HepG2 (cell line): Measurements from ENCODE around the gene SLC25A18. TPM values are rescaled to one million over a fixed set of nuclear protein-coding genes. Genes with fewer than 3 reads are reported as not detected.

Experiments
- ATAC-seq: fragments of 200-7000 bp; cut with Tn5 transposase; 3 replicates; pipeline ENCODE4 v1.9.1; 2020; ENCODE audit warnings: mild to moderate bottlenecking, moderate library complexity
- BruUV-seq: library from RNA; stranded (reverse); fragments of 400-500 nt; replicated peaks from 2 replicates; lab custom pipeline; 2021; lab: Mats Ljungman, UMichigan
- CTCF ChIA-PET: fragments of 300-600 bp; formaldehyde crosslinking; extraction: SDS; loops from one replicate; lab custom pipeline; 2021; ENCODE audit warnings: low total read pairs, inconsistent platforms, low intra/inter-chr PET ratio; lab: Yijun Ruan, JAX
- POLR2A ChIA-PET: fragments of 350-600 bp; sonication (Branson Sonifier 250); formaldehyde crosslinking; loops from one replicate; lab custom pipeline; 2020; ENCODE audit warnings: antibody characterized with exemption, inconsistent platforms; lab: Yijun Ruan, JAX
- DNase-seq: peaks from one replicate; pipeline ENCODE4 v3.0.0-alpha.2; 2015; ENCODE audit warnings: low spot score
- FAIRE-seq: peaks from 3 replicates; lab custom pipeline; 2011; peaks lifted over from hg19 to GRCh38; lab: Jason Lieb, UNC
- H2AFZ ChIP-seq: one replicate; pipeline ENCODE4 v1.6.1; 2011; ENCODE audit warnings: low read length, inconsistent platforms
- H3K27ac ChIP-seq: fragments of 300-600 bp; 3 replicates; pipeline ENCODE4 v1.8.0; 2011; ENCODE audit warnings: mixed run types, mild to moderate bottlenecking, mixed read lengths, low read length, inconsistent platforms; ENCODE audit not compliant: insufficient read depth; ENCODE audit errors: extremely low read length
- H3K27me3 ChIP-seq, 2 experiments: fragments of 200-600 bp in 1 of 2; 2 replicates in 1 of 2; 3 replicates in 1 of 2; pipeline versions ENCODE4 v1.6.0 to v1.8.0; 2011; ENCODE audit warnings: low read length in 2 of 2, mild to moderate bottlenecking in 2 of 2, moderate library complexity in 2 of 2, inconsistent platforms in 1 of 2; ENCODE audit not compliant: insufficient read depth in 2 of 2, control insufficient read depth in 1 of 2
- H3K36me3 ChIP-seq, 2 experiments: fragments of 200-600 bp in 1 of 2; replicated peaks in 1 of 2; 2 replicates in 1 of 2; 3 replicates in 1 of 2; pipeline versions ENCODE4 v1.5.1 to v1.8.0; 2011; ENCODE audit warnings: low read length in 2 of 2, inconsistent platforms in 1 of 2; ENCODE audit not compliant: insufficient read depth in 2 of 2, control insufficient read depth in 1 of 2
- H3K4me1 ChIP-seq: 2 replicates; pipeline ENCODE4 v1.5.1; 2012; ENCODE audit warnings: low read length, inconsistent platforms; ENCODE audit not compliant: insufficient read depth
- H3K4me2 ChIP-seq: 2 replicates; pipeline ENCODE4 v1.6.0; 2011; ENCODE audit warnings: low read depth, low read length, inconsistent platforms
- H3K4me3 ChIP-seq, 3 experiments: fragments of 200-600 bp in 1 of 3; sonication (generic), shearing (Covaris generic) in 1 of 3; replicated peaks in 1 of 3; 2 replicates each; pipeline ENCODE4 v1.5.1; 2011 to 2016; ENCODE audit warnings: low read length in 3 of 3, inconsistent platforms in 2 of 3, low read depth in 2 of 3, mild to moderate bottlenecking in 2 of 3, control low read depth in 1 of 3, mixed read lengths in 1 of 3; ENCODE audit not compliant: insufficient read depth in 1 of 3
- H3K79me2 ChIP-seq: one replicate; pipeline ENCODE4 v1.6.1; 2011; ENCODE audit warnings: low read length, inconsistent platforms; ENCODE audit not compliant: insufficient read depth
- H3K9ac ChIP-seq: 2 replicates; pipeline ENCODE4 v1.6.0; 2011; ENCODE audit warnings: mild to moderate bottlenecking, low read depth, low read length, inconsistent platforms; ENCODE audit not compliant: insufficient read depth
- H3K9me3 ChIP-seq: 2 replicates; pipeline ENCODE4 v1.5.1; 2012; ENCODE audit warnings: mild to moderate bottlenecking, low read length
- H4K20me1 ChIP-seq: 2 replicates; pipeline ENCODE4 v1.6.0; 2011; ENCODE audit warnings: inconsistent platforms, mild to moderate bottlenecking, low read length, moderate library complexity; ENCODE audit not compliant: insufficient read depth
- ATF7-NPFF ChIP-seq: sonication (generic); formaldehyde crosslinking; IDR thresholded peaks from 2 replicates; pipeline ENCODE4 v1.8.1; 2023; ENCODE audit warnings: mild to moderate bottlenecking, low read depth, missing genetic modification reagents, moderate library complexity
- ATM ChIP-seq: fragments of 450-650 bp; IDR thresholded peaks from 2 replicates; pipeline ENCODE4 v1.7.1; 2017; ENCODE audit warnings: mild to moderate bottlenecking, borderline replicate concordance
- CBX5 ChIP-seq: sonication (generic); formaldehyde crosslinking; IDR thresholded peaks from 2 replicates; pipeline ENCODE4 v1.4.0; 2020; ENCODE audit warnings: missing genetic modification reagents, borderline replicate concordance
- CHCHD3 ChIP-seq: sonication (generic); formaldehyde crosslinking; IDR thresholded peaks from 2 replicates; pipeline ENCODE4 v1.8.0; 2022; ENCODE audit warnings: mild to moderate bottlenecking, missing genetic modification reagents, moderate library complexity
- EEA1 ChIP-seq: sonication (generic); formaldehyde crosslinking; IDR thresholded peaks from 2 replicates; pipeline ENCODE4 v1.5.1; 2020; ENCODE audit warnings: mild to moderate bottlenecking, missing genetic modification reagents, borderline replicate concordance
- ETV5 ChIP-seq: IDR thresholded peaks from 2 replicates; pipeline ENCODE4 v1.6.1; 2018; ENCODE audit warnings: missing biosample characterization, missing genetic modification reagents, inconsistent platforms, borderline replicate concordance
- FOXO1 ChIP-seq: sonication (generic); formaldehyde crosslinking; IDR thresholded peaks from 2 replicates; pipeline ENCODE4 v1.4.0; 2020; ENCODE audit warnings: missing genetic modification reagents
- GATAD2A ChIP-seq: IDR thresholded peaks from 2 replicates; pipeline ENCODE4 v1.6.1; 2016
- KAT7 ChIP-seq: IDR thresholded peaks from 2 replicates; pipeline ENCODE4 v1.6.1; 2018; ENCODE audit warnings: borderline replicate concordance, missing compliant biosample characterization
- NFIC ChIP-seq: IDR thresholded peaks from 2 replicates; pipeline ENCODE4 v1.6.1; 2012; ENCODE audit warnings: mild to moderate bottlenecking, low read length, inconsistent platforms
- SRY ChIP-seq: sonication (generic); formaldehyde crosslinking; IDR thresholded peaks from 2 replicates; pipeline ENCODE4 v1.8.0; 2022; ENCODE audit warnings: mild to moderate bottlenecking, missing genetic modification reagents
- ZFY ChIP-seq: sonication (generic); formaldehyde crosslinking; IDR thresholded peaks from 2 replicates; pipeline ENCODE4 v1.4.0; 2020; ENCODE audit warnings: missing genetic modification reagents
- ZNF282 ChIP-seq: fragments of 450-650 bp; IDR thresholded peaks from 2 replicates; pipeline ENCODE4 v1.6.1; 2018; ENCODE audit not compliant: partially characterized antibody
- ZNF350 ChIP-seq: sonication (generic); formaldehyde crosslinking; IDR thresholded peaks from 2 replicates; pipeline ENCODE4 v1.4.0; 2020; ENCODE audit warnings: mild to moderate bottlenecking, low read depth, missing genetic modification reagents, borderline replicate concordance
- ZNF354B ChIP-seq: sonication (generic); formaldehyde crosslinking; IDR thresholded peaks from 2 replicates; pipeline ENCODE4 v1.8.0; 2022; ENCODE audit warnings: mild to moderate bottlenecking, missing genetic modification reagents
- ZNF557 ChIP-seq: sonication (generic); formaldehyde crosslinking; IDR thresholded peaks from 2 replicates; pipeline ENCODE4 v1.4.0; 2020; ENCODE audit warnings: missing genetic modification reagents
- ZNF720 ChIP-seq: sonication (generic); formaldehyde crosslinking; IDR thresholded peaks from 2 replicates; pipeline ENCODE4 v1.4.0; 2020; ENCODE audit warnings: missing genetic modification reagents
- WGBS: methylation state at CpG from one replicate; pipeline ENCODE4 v1.1.6; 2017; ENCODE audit warnings: low lambda C conversion rate; 5-methylcytosine and 5-hydroxymethylcytosine counted together
- in situ Hi-C: cut with HindIII; loops from 2 replicates; pipeline ENCODE4 v1.10.0; 2017; ENCODE audit warnings: low pct_unique_long_range_greater_than_20kb; ENCODE audit not compliant: extremely low pct_ligation_motif_present
- intact Hi-C: fragments of 100-400 bp; cut with micrococcal nuclease; formaldehyde crosslinking; loops from one replicate; pipeline ENCODE4 v1.10.0; 2022; ENCODE audit not compliant: unreplicated experiment
- polyA plus RNA-seq, 8 experiments: library from polyadenylated mRNA; depleted of rRNA in 3 of 8; stranded (reverse) in 7 of 8; unstranded in 1 of 8; fragments of >200 nt; fragmentation: Illumina TruSeq in 4 of 8; extraction: Trizol in 4 of 8; gene quantifications; 2 replicates each; pipeline versions ENCODE4 v1.2.1 to v1.2.3, GENCODE V29; 2011 to 2016; ENCODE audit warnings: low read depth in 4 of 8, missing spikeins in 1 of 8, mixed read lengths in 1 of 8; ENCODE audit not compliant: insufficient read depth in 1 of 8
- total RNA-seq, 5 experiments: library from RNA; depleted of rRNA; stranded (reverse); fragments of >200 nt; fragmentation: Illumina TruSeq; extraction: Trizol; gene quantifications; 2 replicates each; pipeline ENCODE4 v1.2.3, GENCODE V29; 2016; ENCODE audit warnings: low read depth in 1 of 5
- TF ChIP-seq, protein P1 (sequence below): sonication (generic); formaldehyde crosslinking; IDR thresholded peaks from 2 replicates; pipeline ENCODE4 v1.8.0; 2022; ENCODE audit warnings: mild to moderate bottlenecking, missing genetic modification reagents, moderate library complexity
- TF ChIP-seq, protein P2 (sequence below): sonication (generic); formaldehyde crosslinking; IDR thresholded peaks from 2 replicates; pipeline ENCODE4 v1.4.0; 2020; ENCODE audit warnings: missing genetic modification reagents

The SLC25A18 gene
- total and polyA plus RNA-seq, 2 of the 13 experiments (the other 11 are each of a cell fraction or from before 2014, with no cell fraction given), result 0.28 to 0.75 TPM

DNA sequence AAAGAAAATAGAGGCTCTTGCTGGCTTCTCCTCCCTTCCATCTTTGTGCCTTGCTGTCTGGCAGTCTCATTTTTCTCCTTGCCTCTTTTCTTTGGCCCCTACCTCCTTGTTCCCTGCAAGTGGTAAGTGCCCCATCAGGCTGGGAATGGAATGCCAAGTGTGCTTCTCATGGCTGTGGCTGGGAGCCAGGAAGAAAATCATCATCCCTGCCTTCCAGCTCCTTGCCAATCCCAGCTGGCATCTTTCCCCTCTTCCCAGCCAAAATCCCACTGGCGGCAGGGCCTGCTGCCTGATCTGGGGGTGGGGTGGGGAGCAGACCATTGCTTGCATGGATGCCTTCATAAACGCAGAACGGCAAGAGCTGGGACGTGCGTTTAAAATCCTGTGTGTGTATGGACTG is 27.0 kb upstream of the SLC25A18 start:
- CTCF ChIA-PET, result no interaction called here
- FAIRE-seq (no peak), ATAC-seq (no peak), DNase-seq (no peak)
- Histone ChIP-seq H3K27ac (no peak overlapping the region), H4K20me1 (no peaks in the 10 kb centered on the region), H3K9me3 (no peaks in the 10 kb centered on the region), H3K4me3 (no peak overlapping the region), H3K9ac (no peak overlapping the region), H3K79me2 (no peaks in the 10 kb centered on the region), H3K4me2 (no peak overlapping the region), H3K4me1 (no peaks in the 10 kb centered on the region), H3K36me3 (no peaks in the 10 kb centered on the region), H2AFZ (no peak overlapping the region), H3K27me3 (peaks cover 0 to 4% of the 10 kb centered on the region in 2 experiments; a peak in 2 of 5 replicates)
- POLR2A ChIA-PET, result no interaction called here
- BruUV-seq, result no TSS peak
- in situ Hi-C loops (no loop called here), intact Hi-C loops (no loop called here)
- WGBS, result 80% methylated on average over 5 of the region's 5 CpGs
- TF ChIP-seq SRY (no peak), KAT7 (CRISPR knock-in tag) (no peak), ATF7-NPFF (CRISPR knock-in tag) (no peak)

DNA sequence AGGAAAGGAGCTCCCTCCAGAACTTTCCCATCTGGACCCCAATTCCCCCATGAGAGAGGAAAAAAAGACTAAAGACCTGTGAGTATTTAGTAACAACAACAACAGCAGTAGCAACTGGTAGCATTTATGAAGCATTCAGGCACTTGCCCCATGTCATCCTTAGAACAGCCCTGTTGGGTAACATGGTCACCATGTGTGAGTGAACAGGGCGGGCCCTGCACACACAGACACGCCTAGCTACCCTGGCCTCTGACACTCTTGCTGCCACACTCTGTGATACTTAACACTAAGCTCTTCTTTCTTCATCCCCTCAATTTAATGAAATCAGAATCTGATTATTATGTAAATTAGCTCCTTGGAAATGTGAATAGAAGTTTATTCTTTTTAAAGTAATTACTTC is 26.1 kb upstream of the SLC25A18 start:
- BruUV-seq, result no TSS peak
- Histone ChIP-seq H3K27ac (no peak overlapping the region), H3K79me2 (no peaks in the 10 kb centered on the region), H4K20me1 (no peaks in the 10 kb centered on the region), H3K9ac (no peak overlapping the region), H2AFZ (no peak overlapping the region), H3K4me2 (no peak overlapping the region), H3K36me3 (no peaks in the 10 kb centered on the region), H3K27me3 (no peaks in the 10 kb centered on the region; a peak in 2 of 5 replicates), H3K9me3 (no peaks in the 10 kb centered on the region), H3K4me3 (no peak overlapping the region), H3K4me1 (no peaks in the 10 kb centered on the region)
- intact Hi-C loops, result no loop called here
- 29% methylated on average over 2 of the region's 2 CpGs for WGBS
- no peak for ATAC-seq
- FAIRE-seq, result no peak
- TF ChIP-seq ATM (no peak), ZNF720 (CRISPR knock-in tag) (no peak), EEA1 (no peak), GATAD2A (no peak), ZFY (no peak), ZNF557 (no peak), ZNF354B (CRISPR knock-in tag) (no peak), FOXO1 (CRISPR knock-in tag) (no peak), CHCHD3 (CRISPR knock-in tag) (no peak), CBX5 (CRISPR knock-in tag) (no peak), ZNF350 (CRISPR knock-in tag) (no peak), ETV5 (CRISPR knock-in tag) (no peak), ZNF282 (no peak), NFIC (no peak)
- TF ChIP-seq, protein P1, sequence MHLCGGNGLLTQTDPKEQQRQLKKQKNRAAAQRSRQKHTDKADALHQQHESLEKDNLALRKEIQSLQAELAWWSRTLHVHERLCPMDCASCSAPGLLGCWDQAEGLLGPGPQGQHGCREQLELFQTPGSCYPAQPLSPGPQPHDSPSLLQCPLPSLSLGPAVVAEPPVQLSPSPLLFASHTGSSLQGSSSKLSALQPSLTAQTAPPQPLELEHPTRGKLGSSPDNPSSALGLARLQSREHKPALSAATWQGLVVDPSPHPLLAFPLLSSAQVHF (CRISPR knock-in tag), result no peak
- TF ChIP-seq, protein P2, sequence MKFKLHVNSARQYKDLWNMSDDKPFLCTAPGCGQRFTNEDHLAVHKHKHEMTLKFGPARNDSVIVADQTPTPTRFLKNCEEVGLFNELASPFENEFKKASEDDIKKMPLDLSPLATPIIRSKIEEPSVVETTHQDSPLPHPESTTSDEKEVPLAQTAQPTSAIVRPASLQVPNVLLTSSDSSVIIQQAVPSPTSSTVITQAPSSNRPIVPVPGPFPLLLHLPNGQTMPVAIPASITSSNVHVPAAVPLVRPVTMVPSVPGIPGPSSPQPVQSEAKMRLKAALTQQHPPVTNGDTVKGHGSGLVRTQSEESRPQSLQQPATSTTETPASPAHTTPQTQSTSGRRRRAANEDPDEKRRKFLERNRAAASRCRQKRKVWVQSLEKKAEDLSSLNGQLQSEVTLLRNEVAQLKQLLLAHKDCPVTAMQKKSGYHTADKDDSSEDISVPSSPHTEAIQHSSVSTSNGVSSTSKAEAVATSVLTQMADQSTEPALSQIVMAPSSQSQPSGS (CRISPR knock-in tag), result no peak
- ChIA-PET CTCF (no interaction called here), POLR2A (no interaction called here)
- in situ Hi-C loops, result no loop called here
- no peak for DNase-seq
